Fibroblast of peridontal ligament (primary cell): ENCODE results near the gene ST6GALNAC5.
"Not testable (repeated sequence)": the region's sequence is repeated elsewhere in the genome, so short reads cannot be mapped to it uniquely, and the experiment has no call there.

Experiments
- DNase-seq: peaks from one replicate; pipeline ENCODE4 v3.0.0-alpha.2; 2010; ENCODE audit errors: extremely low read depth

The ST6GALNAC5 gene

GRCh38 chr1:76866566-76866965, 714 bp upstream of the ST6GALNAC5 start:
- DNase-seq, result no peak

- DNase-seq, result peak; percentile 27
These were observed 1.0 kb downstream of the ST6GALNAC5 start for GRCh38 chr1:76868154-76868882.

GRCh38 chr1:76868916-76869315, 1.6 kb downstream of the ST6GALNAC5 start:
- no peak for DNase-seq

GRCh38 chr1:76870037-76870436, 2.8 kb downstream of the ST6GALNAC5 start:
- DNase-seq, result no peak

GRCh38 chr1:76871355-76871974, 4.2 kb downstream of the ST6GALNAC5 start:
- DNase-seq, result no peak

- DNase-seq, result no peak
These were observed 5.7 kb downstream of the ST6GALNAC5 start for GRCh38 chr1:76872944-76873343.

- DNase-seq, result peak; percentile 83
These were observed 9.5 kb downstream of the ST6GALNAC5 start for GRCh38 chr1:76876655-76877395.

GRCh38 chr1:76879014-76879413, 11.7 kb downstream of the ST6GALNAC5 start:
- not testable (repeated sequence) for DNase-seq

- DNase-seq, result no peak
These were observed 14.5 kb downstream of the ST6GALNAC5 start for GRCh38 chr1:76881762-76882161.

GRCh38 chr1:76891931-76892622, 24.8 kb downstream of the ST6GALNAC5 start:
- peak; percentile 78 for DNase-seq

- no peak for DNase-seq
These were observed 25.4 kb downstream of the ST6GALNAC5 start for GRCh38 chr1:76892675-76893074.

- DNase-seq, result peak; percentile 64
These were observed 34.0 kb downstream of the ST6GALNAC5 start for GRCh38 chr1:76901158-76901767.

- no peak for DNase-seq
These were observed 38.8 kb downstream of the ST6GALNAC5 start for GRCh38 chr1:76905876-76906595.

- no peak for DNase-seq
These were observed 42.0 kb downstream of the ST6GALNAC5 start for GRCh38 chr1:76909311-76909710.

- DNase-seq, result peak; percentile 3
These were observed 51.8 kb downstream of the ST6GALNAC5 start for GRCh38 chr1:76919085-76919484.

GRCh38 chr1:76921590-76921989, 54.3 kb downstream of the ST6GALNAC5 start:
- no peak for DNase-seq

GRCh38 chr1:76925825-76926224, 58.5 kb downstream of the ST6GALNAC5 start:
- DNase-seq, result no peak

- no peak for DNase-seq
These were observed 61.2 kb downstream of the ST6GALNAC5 start for GRCh38 chr1:76928522-76928921.

- no peak for DNase-seq
These were observed 61.9 kb downstream of the ST6GALNAC5 start for GRCh38 chr1:76929136-76929535.

GRCh38 chr1:76933847-76934815, 66.9 kb downstream of the ST6GALNAC5 start:
- no peak for DNase-seq
